Measurements from ENCODE around the gene TRIP13.

The TRIP13 gene

DNA sequence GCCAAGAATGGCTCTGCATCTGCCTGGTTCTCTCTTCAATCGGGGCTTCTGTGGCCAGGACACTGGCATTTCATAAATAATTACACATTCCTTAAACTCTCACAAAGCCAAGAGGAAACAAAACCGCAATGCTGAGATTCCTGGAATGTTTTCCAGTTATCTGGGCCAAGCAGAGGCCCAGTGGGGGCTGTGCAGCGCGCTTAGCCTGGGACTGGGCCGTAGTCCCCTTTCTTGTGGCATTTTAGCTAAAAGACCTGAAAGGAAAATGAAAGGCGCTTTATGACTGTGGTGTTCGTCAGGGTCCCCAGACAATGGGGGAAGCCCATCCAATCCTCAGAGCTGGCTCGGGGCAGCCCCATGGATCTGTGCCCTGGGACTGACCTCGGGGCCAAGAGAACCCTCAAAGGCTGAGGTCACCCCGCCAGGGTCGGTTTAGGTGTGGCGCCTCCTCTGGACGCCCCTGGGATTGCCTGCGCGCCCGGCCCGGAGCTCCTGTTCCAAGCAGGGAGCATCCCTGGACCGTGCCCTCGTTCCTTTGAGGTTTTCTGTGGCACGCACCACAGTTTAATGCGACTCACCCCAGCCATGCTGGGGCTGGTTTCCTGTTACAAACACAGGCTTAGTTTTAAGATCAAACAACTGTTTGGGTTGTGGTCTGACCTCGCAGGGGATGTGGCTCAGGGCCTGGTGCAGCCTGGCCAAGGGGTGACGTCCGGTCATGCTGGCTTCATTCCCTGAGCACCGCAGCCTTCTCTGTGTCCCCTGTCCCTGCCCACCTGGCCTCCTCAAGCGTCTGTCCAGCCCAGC is 64.5 kb downstream of the TRIP13 start:
- no peak for DNase-seq

DNA sequence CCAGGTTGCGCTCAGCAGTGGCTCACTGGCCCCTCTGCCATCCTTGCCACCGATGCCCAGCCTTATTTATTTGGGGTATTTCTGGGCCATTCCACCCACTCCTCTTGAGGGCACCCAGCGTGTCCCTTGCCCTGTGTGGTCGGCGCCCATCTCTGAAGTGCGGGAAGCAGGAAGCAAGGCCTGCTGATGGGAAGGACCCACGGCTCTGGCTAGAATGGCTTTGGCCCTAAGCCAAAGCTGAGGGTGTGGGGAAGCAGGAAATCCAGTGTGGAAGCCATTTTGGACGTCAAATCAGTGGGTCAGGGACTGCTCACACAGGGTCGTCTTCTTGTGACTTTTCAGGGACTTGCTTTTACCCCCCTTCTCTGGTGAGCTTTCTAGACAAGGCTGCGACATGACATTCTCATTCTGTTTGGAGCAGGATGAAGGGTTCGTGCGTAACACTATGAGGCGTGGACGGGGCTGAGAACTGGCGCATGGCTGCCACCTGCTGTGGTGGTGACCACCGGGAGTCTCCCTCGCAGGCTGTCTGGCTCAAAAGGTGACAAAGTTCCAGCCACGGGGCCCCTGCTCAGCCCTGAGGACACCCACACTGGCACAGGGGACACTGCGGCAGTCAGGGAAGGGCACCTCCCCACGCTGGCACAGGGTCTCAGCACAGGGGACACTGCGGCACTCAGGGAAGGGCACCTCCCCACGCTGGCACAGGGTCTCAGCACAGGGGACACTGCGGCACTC is 65.2 kb downstream of the TRIP13 start:
- peak; percentile 53 for DNase-seq

DNA sequence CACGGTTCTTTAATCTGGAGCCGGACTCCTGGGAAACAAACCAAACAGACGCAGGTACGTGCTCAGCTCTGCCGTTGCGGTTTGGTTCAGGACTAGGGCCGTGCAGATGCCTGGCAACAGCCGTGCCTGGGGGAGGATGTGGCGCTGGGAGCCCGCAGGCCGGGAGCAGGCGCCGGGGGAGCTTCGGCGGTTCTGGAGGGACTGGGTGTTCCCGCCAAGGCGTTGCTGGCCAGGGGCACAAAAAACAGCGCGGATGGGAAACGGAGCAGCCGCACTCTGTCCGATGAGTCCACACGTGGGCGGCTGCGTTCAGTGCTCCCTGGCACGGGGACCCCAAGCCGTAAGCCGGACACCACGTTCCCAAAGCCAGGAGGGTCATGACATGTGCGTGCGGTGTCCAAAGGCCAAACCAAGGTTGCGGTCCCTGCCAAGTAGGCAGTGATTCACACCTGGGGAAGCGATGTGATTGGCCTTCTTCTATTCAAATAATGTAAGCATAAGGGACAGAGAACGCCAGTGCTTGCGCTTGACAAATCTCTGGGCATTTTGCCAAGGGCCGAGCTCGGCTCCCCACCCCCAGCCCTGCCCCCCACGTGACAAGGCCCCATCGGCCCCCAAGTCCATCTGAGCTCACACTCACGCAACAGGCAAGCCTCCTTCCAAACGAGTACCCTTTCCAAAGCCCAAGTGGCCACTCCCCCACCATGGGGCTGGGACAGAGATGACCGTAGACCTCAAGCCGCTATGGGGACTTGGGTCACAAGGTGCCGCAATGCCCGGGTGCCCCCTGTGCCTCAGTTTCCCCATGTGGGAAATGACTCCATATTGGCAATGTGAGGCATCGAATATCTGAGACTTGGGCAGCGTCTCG is 66.3 kb downstream of the TRIP13 start:
- peak; percentile 84 for DNase-seq

DNA sequence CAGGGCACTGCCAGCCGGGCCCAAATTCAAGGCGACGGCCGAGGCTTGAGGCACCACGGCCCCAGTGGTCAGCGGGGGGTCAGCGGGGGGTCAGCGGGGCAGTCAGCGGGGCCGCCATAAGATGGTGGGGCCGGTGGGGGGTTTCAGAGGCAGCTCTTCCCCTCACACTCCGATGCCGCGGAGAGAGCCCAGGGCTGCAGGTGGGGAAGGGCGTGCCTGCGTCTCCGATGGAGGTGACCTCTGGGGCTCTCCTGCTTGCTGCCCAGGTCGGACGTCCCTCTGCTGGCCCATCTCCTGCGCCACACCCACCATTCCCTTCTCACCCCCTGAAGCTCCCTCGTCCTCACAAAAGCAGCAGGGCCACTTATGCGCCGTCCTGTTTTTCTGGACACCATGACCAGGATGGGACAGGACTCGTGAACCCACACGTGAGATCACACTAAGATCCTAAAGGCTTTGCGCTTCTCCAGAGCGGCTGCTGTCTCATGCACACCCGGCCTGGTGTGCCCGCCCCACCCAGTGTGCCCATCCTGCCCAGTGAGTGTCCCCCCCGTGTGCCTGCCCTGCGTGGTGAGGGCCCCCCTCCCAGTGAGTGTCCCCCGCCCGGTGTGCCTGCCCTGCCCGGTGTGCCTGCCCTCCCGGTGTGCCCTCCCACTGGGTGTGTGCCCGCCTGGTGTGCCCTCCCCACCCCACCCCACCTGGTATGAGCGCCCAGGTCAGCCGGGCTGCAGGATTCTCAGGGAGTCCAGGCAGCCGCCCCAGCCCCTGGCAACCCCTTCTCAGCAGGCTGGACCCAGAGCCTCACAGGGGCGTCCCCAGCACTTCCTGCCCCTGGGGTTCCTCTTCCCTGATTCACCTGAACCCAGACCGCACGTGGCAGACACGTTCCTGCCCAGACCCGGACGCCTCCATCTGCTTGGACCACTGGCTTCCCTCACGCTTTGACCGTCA is 67.2 kb downstream of the TRIP13 start:
- peak; percentile 40 for DNase-seq

DNA sequence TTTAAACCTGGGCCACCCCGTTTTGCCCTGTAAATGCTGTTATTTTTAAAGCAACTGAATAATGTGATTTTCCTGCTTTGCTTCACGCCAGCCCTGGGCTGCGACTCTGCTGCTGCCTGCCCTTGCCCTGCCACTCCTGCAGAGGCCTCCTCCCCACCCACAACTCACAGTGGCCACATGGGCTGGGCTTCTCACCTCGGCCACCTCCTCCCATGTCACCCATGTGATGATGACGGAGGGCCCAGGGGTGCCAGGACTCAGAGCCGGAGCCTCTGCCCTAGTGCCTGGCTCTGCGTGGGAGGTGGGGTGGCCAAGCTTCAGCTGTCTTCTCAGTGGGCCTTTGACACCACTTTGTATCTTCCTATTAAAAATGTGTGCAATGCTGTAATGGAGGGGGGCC is 67.9 kb downstream of the TRIP13 start:
- no peak for DNase-seq

DNA sequence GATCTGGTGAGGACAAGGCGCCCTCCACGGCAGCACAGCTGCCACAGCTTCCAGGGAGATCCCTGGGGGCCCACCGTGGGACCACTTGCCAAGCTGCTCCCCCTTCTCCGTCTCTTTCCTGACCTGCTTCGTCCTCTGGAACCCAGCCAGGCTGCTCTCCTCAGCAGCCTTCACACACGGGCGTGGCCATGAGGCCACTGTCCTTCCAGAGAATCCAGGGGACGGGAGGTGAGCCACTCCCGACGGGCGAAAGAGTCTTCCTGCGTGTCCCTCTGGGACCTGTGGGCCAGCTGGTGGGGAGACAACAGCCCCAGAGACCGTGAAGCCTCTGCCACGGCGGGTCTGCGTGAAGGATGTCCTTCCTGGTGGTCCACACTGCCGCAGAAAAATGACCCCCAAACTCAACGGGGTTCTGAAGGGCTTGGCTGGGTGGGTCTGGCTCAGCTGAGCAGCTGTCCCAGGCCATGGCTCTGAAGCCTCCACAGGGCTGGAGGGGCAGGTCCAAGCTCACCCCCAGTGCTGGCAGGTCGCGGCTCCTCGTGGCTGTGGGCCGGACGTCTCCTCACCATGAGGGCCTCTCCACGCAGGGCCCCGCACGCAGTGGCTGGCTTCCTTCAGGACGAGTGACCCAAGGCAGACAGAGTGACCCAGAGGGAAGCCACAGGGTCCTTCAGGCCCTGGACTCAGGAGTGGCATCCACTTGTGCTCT is 68.5 kb downstream of the TRIP13 start:
- DNase-seq = no peak

DNA sequence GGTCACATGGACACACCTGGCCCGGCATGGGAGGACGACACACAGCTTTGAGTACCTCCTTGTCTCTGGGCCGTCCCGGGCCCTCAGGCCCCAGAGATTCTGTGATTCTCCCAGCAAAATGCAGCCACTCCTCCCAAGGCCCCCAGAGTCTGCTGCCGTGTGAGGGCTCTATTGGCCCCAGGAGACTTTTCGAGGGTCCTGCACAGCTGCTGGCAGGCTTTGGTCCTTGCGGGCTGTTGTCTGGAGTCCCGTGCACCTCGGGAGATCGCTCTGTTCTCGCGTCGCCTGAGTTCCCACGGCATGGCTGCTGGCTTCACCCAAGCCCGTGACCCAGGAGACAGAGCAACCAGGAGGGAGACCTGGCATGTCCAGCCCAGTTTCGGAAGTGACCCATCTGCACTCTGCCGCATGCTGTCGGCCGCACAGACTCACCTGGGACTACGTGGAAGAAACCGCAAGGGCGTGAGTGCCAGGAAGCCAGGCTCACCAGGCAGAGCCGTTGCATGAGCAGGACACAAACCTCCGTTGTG is 69.1 kb downstream of the TRIP13 start:
- DNase-seq = no peak

DNA sequence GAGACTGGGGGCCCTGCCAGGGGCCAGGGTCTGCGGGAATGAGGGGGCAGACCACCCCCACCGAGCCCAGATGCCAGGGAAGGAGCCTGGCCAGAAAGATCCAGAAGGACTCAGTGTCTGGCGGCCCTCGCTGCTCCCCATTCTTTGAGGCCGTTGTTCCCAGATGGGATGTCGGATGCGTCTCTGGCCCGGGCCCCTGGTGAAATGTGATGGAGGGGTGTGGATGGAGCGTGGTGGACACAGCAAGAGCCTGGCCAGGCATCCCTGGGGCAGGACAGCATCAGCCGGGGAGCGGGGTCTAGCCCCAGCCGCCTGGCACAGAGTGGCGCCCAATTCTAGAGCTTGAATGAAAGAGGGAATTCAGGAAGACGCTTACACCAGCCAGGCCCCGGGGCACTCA is 69.7 kb downstream of the TRIP13 start:
- DNase-seq = no peak

DNA sequence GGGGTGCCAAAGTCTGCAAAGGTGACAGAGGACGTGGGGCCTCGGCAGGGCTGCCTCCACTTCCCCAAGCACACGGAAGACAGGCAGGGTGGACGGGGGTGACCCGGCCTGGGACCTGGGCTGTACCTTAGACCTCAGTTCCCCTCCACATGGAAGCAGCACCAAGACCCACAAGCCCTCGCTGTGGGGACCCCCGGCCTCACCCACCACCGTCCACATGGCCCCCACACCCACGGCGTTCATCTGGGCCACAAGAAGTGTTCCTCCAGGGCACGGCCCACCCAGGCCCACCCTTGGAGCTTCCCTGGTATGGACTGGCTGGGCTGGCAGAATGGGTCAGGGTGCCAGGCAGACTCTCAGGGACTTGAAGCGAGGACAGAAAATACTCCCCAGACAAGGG is 70.1 kb downstream of the TRIP13 start:
- no peak for DNase-seq

DNA sequence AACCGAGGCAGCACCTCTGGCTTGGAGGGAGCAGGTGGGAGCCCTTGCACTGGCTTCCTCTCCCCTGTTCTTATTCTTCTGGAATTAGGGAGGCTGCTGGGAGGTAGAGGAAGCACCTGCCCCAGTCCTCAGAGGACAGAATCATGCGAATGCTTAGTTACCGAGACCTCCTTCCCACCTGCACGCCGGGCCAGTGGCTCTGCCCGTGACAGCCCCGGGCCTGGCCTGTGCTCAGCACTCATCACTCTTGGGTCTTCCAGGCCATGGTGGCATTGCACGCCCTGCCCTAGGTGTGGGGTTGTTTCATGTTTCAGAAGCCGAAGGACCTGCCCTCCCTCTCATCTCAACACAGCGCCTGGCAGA is 70.6 kb downstream of the TRIP13 start:
- no peak for DNase-seq

DNA sequence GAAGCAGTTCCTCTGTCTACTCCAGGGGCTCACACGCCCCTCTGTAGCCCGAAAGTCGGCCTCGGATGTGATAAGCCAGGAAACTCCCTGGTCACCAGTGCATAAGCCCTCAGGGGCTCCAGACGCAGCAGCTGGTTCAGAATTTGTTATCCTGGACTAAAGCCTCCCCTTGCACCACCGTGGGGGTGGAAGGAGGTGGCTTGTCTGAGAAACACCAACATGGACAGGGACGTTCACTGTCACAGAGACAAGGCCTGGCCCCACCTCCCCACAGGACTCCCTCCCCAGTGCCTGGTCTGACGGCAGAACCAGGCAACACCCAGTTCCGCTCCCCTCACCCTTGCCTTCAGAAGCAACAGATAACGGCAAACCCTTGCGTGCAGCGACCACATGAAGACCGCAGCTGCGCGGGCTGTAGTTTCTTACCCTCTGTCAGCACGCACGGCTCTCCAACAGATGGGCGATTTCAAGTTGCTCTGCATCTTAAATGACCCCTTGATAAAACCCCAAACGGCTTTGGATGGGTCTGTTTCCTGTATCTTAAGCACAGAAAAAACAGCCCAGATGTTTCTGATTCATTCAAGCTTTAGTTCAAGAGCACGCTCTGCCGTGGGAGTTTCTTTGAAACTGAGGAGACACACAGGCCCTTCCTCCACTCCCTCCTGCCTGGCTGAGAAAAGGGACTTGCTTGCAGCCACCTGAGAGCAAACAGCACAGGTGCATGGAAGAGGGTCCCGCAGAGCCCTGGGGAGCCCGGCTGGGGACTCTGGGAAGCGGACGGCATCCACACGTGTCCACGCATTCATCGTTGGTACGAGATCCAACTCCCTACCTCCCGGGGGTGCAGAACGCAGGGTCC is 71.2 kb downstream of the TRIP13 start:
- DNase-seq = no peak

DNA sequence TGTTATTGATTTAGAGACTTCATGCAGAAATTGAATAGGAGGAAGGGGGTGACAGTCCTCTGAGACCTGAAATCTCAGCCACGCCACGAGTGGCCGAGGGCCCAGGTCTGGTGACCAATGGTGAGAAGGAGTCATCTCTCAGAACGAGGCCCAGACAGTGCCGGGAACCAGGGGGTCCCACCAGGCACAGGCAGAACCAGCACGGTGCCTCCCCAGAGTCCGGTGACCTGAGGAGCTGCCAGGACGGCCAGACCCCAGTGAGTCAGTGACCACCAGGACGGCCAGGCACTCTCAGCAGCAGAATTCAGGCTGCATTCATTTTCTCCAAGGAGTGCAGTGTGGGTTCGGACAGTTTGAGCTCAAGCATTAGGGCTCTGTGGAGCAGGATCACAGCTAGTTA is 72.1 kb downstream of the TRIP13 start:
- DNase-seq = no peak

DNA sequence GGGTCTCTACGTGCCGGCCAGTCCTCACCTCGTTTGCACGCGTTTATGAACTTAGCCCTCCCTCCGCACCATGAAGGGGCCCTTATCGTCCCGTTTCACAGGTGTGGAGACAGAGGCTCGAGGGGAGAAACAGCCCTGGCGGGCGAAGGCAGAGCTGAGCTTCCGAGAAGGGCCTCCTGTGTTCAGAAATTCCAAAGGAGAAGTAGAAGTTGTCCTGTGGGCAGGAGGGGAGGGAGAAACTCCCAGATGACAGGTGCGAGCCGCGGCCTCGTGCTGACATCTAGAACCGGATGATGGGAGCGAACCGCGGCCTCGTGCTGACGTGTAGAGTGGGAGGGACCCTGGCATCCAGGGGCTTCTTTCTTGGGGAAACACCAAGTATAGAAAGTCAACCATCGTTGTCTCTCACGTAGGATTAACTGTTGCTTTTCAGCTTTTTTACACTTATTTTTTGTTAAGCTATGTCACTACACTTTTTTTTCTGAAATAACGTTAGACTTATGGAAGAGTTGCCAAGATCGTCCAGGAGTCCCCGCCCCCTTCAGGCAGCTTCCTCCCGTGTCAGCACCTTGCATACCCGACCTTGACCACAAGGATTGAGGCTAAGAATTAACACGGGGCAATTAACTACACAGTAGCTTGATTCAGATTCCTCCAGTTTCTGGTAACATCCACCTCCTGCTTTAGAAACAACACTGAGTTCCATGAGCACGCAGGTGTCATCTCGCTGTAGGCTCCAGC is 73.1 kb downstream of the TRIP13 start:
- no peak for DNase-seq

DNA sequence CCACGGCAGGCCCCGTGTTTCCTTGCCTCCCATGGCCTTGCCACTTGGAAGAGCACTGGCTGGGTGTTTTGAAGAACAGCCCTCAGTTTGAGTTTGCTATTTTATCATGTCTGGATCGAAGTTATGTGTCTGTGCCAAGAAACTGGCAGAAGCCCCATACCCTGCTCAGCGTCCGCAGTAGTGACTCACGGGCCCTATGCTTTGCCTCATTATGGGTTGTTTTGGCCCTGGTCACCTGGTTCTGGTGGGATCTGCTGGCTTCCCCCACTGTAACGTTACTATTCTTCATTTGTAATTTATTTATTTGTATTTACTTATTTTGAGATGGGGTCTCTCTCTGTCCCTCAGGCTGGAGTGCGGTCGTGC is 73.6 kb downstream of the TRIP13 start:
- DNase-seq = no peak

DNA sequence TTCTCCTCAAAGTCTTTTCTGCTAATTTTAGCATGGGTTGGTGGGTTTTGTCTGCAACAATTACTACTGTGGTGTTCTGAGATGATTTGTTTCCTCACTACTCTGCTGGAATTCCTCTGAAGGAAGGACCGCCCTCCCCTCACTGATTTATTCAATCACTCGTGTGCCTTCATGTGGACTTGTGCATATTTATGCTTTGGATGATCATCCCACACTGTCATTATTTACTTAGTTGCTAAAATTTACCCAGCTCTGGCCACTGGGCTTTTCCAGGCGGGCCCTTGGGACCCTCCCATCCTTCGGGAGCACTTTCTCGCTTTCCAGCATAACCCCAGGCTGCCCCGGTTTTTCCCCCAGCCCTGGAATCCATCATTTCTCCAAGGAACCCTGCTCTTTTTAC is 74.3 kb downstream of the TRIP13 start:
- no peak for DNase-seq

All from DMS53 (cell line).